GM19193 (cell line): Measurements from ENCODE around the gene IL17RD.

Source experiments
- POLR2A ChIP-seq: IDR thresholded peaks from 4 replicates; pipeline ENCODE4 v1.6.1; 2011; ENCODE audit not compliant: insufficient read depth, insufficient read length; ENCODE audit errors: extremely low read depth

The IL17RD gene

GRCh38 chr3:57164657-57165573 is at the start of gene IL17RD:
Gene IL17RD, minus strand, starts transcription at chr3:57165353. Its CDS starts 67 bp downstream, at chr3:57165286.
- no peak for TF ChIP-seq POLR2A

DNA sequence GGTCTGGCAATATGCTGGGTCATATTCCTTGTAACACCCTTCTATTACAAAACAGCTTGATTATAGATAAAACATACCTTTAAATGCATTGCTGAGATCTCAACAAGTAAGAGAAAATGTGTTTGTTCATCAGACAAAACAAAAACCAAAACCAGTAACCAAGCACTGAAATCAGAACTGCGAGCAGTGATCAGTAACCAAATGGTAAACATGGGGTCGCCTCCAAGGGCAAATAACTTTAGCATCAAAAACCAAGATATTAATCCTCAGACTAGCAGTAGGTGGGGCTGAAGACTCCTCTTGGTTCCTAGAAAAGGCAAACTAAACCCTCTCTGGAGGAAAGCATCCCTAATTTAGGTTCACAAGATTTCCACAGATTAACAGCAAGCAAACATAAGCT is 41.3 kb upstream of the IL17RD start:
- no peak for TF ChIP-seq POLR2A

DNA sequence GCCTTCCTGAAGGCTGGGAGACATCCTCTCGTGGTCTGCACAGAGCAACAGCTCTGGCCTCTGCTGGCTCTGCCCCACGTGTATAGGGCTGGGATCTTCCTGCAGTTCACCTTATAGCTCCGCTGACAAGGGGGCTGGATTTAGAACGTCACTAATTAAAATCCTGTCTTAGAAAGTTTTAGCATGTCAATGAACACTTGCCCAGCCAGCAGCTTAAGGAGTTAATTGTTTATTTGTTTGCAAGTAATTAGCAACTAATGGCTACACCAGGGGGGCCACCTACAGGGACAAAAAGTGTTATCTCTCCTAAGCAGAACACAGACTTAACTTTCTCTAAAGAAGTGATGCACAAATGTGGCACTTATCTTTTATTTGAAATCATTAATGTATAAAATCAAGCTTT is 34.7 kb upstream of the IL17RD start, which contains the start of gene HESX1:
HESX1 (minus strand) TSS at position 84 of the 403 bp plus-strand sequence; CDS start at position 24, 60 bp downstream.
- no peak for TF ChIP-seq POLR2A

DNA sequence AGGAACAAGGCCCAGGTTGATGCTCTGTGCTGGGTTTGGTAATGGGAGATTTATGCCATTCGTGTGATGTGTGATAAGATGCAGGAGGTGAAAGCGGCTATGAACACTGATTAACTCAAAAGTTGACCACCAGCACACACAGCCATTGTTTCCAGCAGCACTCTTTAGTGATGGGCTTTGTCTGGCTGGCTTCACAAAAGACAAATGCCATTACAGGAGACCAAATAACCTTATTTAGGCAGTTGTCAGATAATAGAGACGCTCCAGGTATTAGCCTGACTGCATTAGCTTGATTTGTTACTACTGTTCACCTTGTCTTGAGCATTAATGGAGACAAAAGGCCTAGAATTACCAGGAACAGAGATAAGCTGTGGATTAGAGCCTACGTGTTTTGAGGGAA is 29.5 kb upstream of the IL17RD start:
- TF ChIP-seq POLR2A: no peak

- TF ChIP-seq POLR2A: no peak
Measured at GRCh38 chr3:57192028-57192427, 26.9 kb upstream of the IL17RD start.

DNA sequence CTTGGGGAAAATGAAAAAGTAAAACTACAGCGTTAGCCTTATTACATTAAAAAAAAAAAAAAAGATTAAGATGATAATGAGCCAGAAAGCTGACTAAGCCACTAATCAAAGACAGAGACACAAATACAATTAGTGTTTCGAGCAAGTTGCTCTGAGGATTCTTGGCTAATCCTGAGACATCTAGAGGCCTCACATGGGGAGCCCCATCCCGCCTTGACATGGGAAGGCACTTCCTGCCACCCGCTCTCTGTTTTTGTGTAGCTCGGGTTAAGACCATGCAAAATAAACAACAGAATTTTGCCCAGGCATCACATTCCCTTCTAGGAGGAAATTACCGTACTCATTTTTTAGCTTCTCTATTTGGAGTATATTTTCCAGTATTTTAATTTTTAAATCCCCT is 19.4 kb upstream of the IL17RD start:
- no peak for TF ChIP-seq POLR2A

DNA sequence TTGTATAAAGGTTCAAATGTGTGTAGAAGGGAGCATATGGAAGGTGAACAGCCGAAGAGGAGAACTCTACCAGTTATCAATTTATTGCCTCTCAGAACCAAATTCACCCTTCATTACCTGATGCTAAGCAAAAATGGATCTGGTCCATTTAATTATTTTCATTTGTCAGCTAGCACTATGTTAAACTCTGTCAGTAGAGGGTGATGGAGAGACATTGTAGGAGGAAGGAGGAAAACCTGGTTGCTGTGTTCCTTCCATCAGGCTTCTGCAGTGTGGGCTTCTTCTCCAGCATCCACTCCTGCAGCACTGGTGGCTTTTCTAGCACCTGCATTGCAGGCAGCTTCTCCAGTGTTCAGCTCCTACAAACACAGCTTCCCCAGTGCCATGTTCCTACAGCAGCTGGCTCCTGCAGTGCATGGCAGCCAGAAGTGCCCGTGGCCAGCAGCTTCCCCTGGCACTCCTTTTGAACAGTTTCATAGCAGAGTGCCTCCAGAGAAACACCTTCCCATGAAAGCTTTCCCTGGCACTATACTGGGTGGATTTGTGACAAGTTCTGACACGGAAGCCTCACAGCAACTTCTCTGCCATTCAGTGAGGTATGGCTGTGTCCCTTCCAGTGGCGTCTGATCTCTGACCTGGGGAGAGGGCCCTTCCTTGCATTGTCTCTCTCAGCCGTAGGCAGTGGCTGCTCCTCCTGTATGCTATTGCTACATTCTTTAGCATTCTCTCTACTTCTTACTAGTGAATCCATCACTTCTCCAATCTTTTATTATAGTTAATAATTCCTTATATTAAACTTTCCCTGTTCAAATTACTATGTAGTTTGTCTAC is 14.6 kb upstream of the IL17RD start:
- no peak for TF ChIP-seq POLR2A

GRCh38 chr3:57176045-57176444 is 10.9 kb upstream of the IL17RD start:
- TF ChIP-seq POLR2A: no peak

DNA sequence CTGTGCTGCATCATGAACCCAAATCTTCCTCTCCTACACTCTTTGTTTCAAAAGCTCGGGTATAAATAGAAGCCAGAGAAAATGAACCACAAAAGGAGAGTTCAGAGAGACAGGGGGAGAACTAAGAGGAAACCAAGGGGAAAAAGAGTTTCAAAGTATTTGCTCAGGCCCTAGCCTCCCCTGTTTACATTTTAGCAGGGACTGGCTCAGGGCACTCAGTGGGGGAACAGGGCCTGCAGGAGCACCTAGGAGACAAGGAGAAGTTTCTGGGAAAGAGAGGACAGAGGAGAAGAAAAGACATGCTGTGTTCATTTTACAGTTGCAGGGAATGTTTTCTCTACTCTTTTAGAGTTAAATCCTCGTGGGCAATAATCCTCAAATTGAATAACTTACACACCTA is 8.5 kb upstream of the IL17RD start:
- TF ChIP-seq POLR2A: no peak

DNA sequence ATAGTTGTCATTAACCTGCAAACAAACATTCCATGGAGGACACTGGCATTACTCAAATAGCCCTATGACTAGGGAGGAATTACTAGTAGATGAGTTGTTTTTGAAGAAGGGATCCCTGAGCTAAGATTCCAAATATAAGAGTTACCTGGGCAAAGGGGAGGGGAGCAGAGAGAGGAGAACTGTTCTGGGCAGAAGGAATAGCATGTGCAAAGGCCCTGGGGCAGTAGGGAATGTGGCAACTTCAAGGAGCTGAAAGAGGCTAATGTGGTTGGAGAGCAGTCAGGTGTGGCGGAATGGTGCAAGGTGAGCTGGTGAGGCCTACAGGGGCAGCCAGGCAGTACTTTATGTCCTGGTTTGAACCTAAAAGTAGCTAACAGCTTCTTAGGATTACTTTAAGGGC is 5.8 kb upstream of the IL17RD start:
- no peak for TF ChIP-seq POLR2A

DNA sequence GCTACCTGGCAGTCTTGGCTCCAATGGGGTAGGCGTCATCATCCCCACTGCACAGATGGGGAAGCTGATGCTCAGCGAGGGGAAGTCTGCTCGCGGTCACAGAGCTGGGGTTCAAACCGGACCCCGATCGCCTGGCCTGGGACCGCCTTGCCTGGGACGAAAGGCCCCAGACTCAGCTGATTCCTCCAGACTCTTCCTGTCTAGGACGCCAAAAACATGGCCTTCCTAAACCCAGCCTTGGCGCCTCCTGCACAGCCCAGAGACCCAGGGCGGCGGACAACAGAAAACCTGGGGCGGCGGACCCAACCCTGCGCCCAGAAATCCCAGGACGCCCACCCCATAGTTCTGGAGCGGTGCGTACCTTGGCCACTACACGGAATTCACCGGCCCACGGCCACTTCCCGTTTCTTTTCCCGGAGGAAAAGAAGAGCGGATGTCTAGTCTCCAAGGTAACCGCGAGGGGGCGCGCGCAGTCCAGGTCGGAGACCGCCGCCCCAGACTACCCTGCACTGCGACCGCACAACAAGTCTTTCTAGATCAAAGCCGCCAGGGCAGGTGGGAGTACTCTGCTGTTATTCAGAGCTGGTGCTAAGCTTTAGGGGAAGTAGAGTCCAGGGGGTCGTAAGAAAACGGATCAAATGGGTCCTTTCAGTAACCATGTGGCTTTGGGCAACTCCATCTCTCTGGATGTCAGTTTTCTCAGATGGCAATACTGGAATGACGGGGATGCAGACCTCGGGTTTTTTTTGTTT is 4.9 kb upstream of the IL17RD start:
- no peak for TF ChIP-seq POLR2A

DNA sequence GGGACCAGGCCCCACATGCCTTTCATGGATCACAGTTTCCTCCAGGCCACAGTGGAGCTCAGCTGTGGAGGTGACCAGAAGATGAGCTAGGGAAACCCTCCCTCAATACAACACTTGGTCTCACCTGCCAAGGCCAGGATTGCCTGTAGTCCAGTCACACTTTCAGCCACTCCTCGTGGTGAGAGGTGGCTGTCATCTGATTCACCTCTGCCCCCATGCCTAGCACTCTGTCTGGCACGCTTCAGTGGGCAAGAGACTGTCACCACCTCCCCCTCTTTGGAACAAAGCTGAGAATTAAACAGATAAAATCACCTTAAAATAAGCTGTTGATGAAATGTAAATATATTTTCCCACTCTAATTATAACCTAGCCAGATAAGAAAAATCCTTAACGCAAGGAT is 4.0 kb upstream of the IL17RD start:
- TF ChIP-seq POLR2A: no peak

GRCh38 chr3:57168151-57168550 is 3.0 kb upstream of the IL17RD start:
- no peak for TF ChIP-seq POLR2A

DNA sequence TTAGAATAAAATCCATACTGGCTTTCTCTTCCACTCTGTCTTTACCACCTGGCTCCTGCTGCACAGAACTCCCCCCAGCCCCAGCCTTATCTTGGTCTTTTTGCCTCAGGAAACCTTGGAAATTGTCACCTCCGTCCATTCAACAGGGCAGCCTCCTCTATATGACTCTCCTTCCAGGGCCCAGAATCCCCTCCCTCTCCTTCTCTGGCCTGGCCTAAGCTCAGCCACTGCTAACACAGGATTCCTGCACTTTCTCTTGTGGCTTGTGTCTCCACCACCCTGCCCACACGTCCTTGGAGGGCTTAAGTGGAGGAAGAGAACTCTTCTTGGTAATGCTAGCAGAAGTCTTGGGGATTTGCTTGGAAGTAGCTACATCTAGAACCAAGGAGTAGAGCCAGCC is 1.5 kb upstream of the IL17RD start:
- TF ChIP-seq POLR2A: no peak

- no peak for TF ChIP-seq POLR2A
Measured at GRCh38 chr3:57165641-57166040, 488 bp upstream of the IL17RD start.
